ENCODE data around the gene DAB1. TPM values are rescaled to one million over a fixed set of nuclear protein-coding genes. Genes with fewer than 3 reads are reported as not detected.

The DAB1 gene
- total and polyA plus RNA-seq, 12 donors = 0.04 to 2.1 (median 0.59) TPM; not detected in 2

GRCh38 chr1:57164584-57164983 lies 259.3 kb downstream of the DAB1 start:
- no peaks in the 10 kb centered on the region for H3K9me3 ChIP-seq (replicated peaks in 1 of 3)
- no peaks in the 10 kb centered on the region for H3K27me3 ChIP-seq
- H3K27ac ChIP-seq = no peak overlapping the region
- no peaks in the 10 kb centered on the region for H3K36me3 ChIP-seq (replicated peaks in 1 of 2)
- intact Hi-C loops (cut with DNase I) = no loop called here
- no peak for TF ChIP-seq POLR2A (IDR thresholded peaks at IDR 0.05)
- no peak for TF ChIP-seq CTCF (IDR thresholded peaks at IDR 0.05)
- 94 to 100% (median 96%) methylated on average over 1 of the region's 1 CpG for WGBS, 4 donors
- H3K4me3 ChIP-seq = no peak overlapping the region
- no peaks in the 10 kb centered on the region for H3K4me1 ChIP-seq (replicated peaks in 1 of 2)
- DNase-seq = no peak

- Histone ChIP-seq H3K27me3 (no peaks in the 10 kb centered on the region), H3K9me3 (replicated peaks in 1 of 3) (no peaks in the 10 kb centered on the region), H3K4me3 (no peak overlapping the region), H3K36me3 (replicated peaks in 1 of 2) (no peaks in the 10 kb centered on the region), H3K4me1 (replicated peaks in 1 of 2) (no peaks in the 10 kb centered on the region), H3K27ac (no peak overlapping the region)
- intact Hi-C loops (cut with DNase I) = no loop called here
- no peak for DNase-seq
- TF ChIP-seq CTCF (IDR thresholded peaks at IDR 0.05) (no peak), POLR2A (IDR thresholded peaks at IDR 0.05) (no peak)
- WGBS, 4 donors = 44 to 50% (median 48%) methylated on average over 1 of the region's 1 CpG
Observed at GRCh38 chr1:57163789-57164188, 260.1 kb downstream of the DAB1 start.

GRCh38 chr1:57163325-57163724 lies 260.5 kb downstream of the DAB1 start:
- WGBS, 4 donors = 67 to 81% (median 71%) methylated on average over 5 of the region's 5 CpGs
- Histone ChIP-seq H3K4me1 (replicated peaks in 1 of 2) (no peaks in the 10 kb centered on the region), H3K27ac (no peak overlapping the region), H3K36me3 (replicated peaks in 1 of 2) (no peaks in the 10 kb centered on the region), H3K4me3 (no peak overlapping the region), H3K27me3 (no peaks in the 10 kb centered on the region), H3K9me3 (replicated peaks in 1 of 3) (no peaks in the 10 kb centered on the region)
- no peak for DNase-seq
- no peak for TF ChIP-seq CTCF (IDR thresholded peaks at IDR 0.05)
- TF ChIP-seq POLR2A (IDR thresholded peaks at IDR 0.05) = no peak
- intact Hi-C loops (cut with DNase I) = no loop called here

GRCh38 chr1:57162607-57163261 lies 261.1 kb downstream of the DAB1 start:
- intact Hi-C loops (cut with DNase I) = no loop called here
- Histone ChIP-seq H3K27me3 (no peaks in the 10 kb centered on the region), H3K36me3 (replicated peaks in 1 of 2) (no peaks in the 10 kb centered on the region), H3K4me1 (replicated peaks in 1 of 2) (no peaks in the 10 kb centered on the region), H3K9me3 (replicated peaks in 1 of 3) (no peaks in the 10 kb centered on the region), H3K27ac (no peak overlapping the region), H3K4me3 (no peak overlapping the region)
- no peak for TF ChIP-seq POLR2A (IDR thresholded peaks at IDR 0.05)
- TF ChIP-seq CTCF (IDR thresholded peaks at IDR 0.05) = no peak
- WGBS, 4 donors = 62 to 79% (median 72%) methylated on average over 4 of the region's 4 CpGs
- no peak for DNase-seq
